ENCODE results near the gene SLC17A9. TPM values are rescaled to one million over a fixed set of nuclear protein-coding genes. Genes with fewer than 3 reads are reported as not detected.

The SLC17A9 gene
- total RNA-seq, 1 experiment from 2014 or later, result 0.28 TPM

GRCh38 chr20:63005862-63006539 lies 53.5 kb downstream of the SLC17A9 start:
- no peak for ATAC-seq
- no peak for DNase-seq (ENCODE audit: low read depth, low spot score)
- intact Hi-C loops (cut with micrococcal nuclease; ENCODE audit: unreplicated experiment), result loop anchor here (2.0 kb wide), 1 partner anchor 33 kb away; no protein-coding TSS in a partner anchor
- no TSS peak for BruUV-seq (replicated peaks)
- Histone ChIP-seq H3K4me1 (ENCODE audit: control insufficient read depth, insufficient read depth, low read length) (peaks cover 6% of the 10 kb centered on the region), H3K4me3 (ENCODE audit: low read depth in 2 of 2, low read length in 2 of 2) (no peak overlapping the region), H3K27ac (ENCODE audit: low read length) (no peak overlapping the region), H3K27me3 (ENCODE audit: control insufficient read depth, insufficient read depth, low read length) (peaks cover 6% of the 10 kb centered on the region; the same call in 1 of the 2 replicates), H3K36me3 (ENCODE audit: control insufficient read depth, insufficient read depth, low read length) (no peaks in the 10 kb centered on the region), H3K9me3 (ENCODE audit: control insufficient read depth, insufficient read depth, low read depth, low read length) (no peaks in the 10 kb centered on the region)
- ChIA-PET CTCF (no interaction called here), POLR2A (no interaction called here)
- in situ Hi-C loops (cut with HindIII; ENCODE audit: low pct_unique_long_range_greater_than_20kb, low sequenced_read_pairs), result no loop called here
- no peak for TF ChIP-seq SIN3A (IDR thresholded peaks at IDR 0.05; ENCODE audit: borderline replicate concordance, insufficient read depth, low read depth, low read length)
- no peak for TF ChIP-seq CTCF (IDR thresholded peaks at IDR 0.05)
- TF ChIP-seq REST (IDR thresholded peaks at IDR 0.05; ENCODE audit: insufficient read depth in 1 of 2, low read depth in 2 of 2, low read length in 1 of 2), result no peak
- no peak for TF ChIP-seq POLR2AphosphoS5 (IDR thresholded peaks at IDR 0.05; ENCODE audit: low read depth, low read length)
- TF ChIP-seq TCF7L2 (IDR thresholded peaks at IDR 0.05; ENCODE audit: low read depth, low read length), result no peak

GRCh38 chr20:63006540-63007359 lies 54.2 kb downstream of the SLC17A9 start, which contains the start of gene BHLHE23:
Gene BHLHE23 (minus strand): TSS chr20:63006964. CDS start chr20:63006774, 190 bp downstream.
- H3K27me3 ChIP-seq (ENCODE audit: control insufficient read depth, insufficient read depth, low read length), result peaks cover 6% of the 10 kb centered on the region; the same call in 1 of the 2 replicates
- no peak for ATAC-seq

More at GRCh38 chr20:63006540-63007359, 54.2 kb downstream of the SLC17A9 start, which contains the start of gene BHLHE23:
- H3K4me1 ChIP-seq (ENCODE audit: control insufficient read depth, insufficient read depth, low read length), result peaks cover 6% of the 10 kb centered on the region
- ChIA-PET POLR2A (no interaction called here), CTCF (no interaction called here)
- intact Hi-C loops (cut with micrococcal nuclease; ENCODE audit: unreplicated experiment) (no loop called here), in situ Hi-C loops (cut with HindIII; ENCODE audit: low pct_unique_long_range_greater_than_20kb, low sequenced_read_pairs) (no loop called here)
- H3K36me3 ChIP-seq (ENCODE audit: control insufficient read depth, insufficient read depth, low read length), result no peaks in the 10 kb centered on the region
- no TSS peak for BruUV-seq (replicated peaks)
- H3K9me3 ChIP-seq (ENCODE audit: control insufficient read depth, insufficient read depth, low read depth, low read length), result no peaks in the 10 kb centered on the region
- no peak for DNase-seq (ENCODE audit: low read depth, low spot score)
- H3K4me3 ChIP-seq (ENCODE audit: low read depth in 2 of 2, low read length in 2 of 2), result no peak within 1 kb of the TSS
- TF ChIP-seq POLR2AphosphoS5 (IDR thresholded peaks at IDR 0.05; ENCODE audit: low read depth, low read length), result no peak
- no peak for TF ChIP-seq CTCF (IDR thresholded peaks at IDR 0.05)
- no peak for TF ChIP-seq SIN3A (IDR thresholded peaks at IDR 0.05; ENCODE audit: borderline replicate concordance, insufficient read depth, low read depth, low read length)
- no peak for TF ChIP-seq TCF7L2 (IDR thresholded peaks at IDR 0.05; ENCODE audit: low read depth, low read length)
- no peak for TF ChIP-seq REST (IDR thresholded peaks at IDR 0.05; ENCODE audit: insufficient read depth in 1 of 2, low read depth in 2 of 2, low read length in 1 of 2)
- H3K27ac ChIP-seq (ENCODE audit: low read length), result no peak within 1 kb of the TSS

All from Panc1 (cell line).